NCI-H187 treated with DMSO at 0.1 percent for 48 hours (cell line): ENCODE results near the gene CIITA.

ENCODE experiments used
- DNase-seq: peaks from one replicate; lab custom pipeline; 2025; lab: John Stamatoyannopoulos, UW

Gene CIITA

DNA sequence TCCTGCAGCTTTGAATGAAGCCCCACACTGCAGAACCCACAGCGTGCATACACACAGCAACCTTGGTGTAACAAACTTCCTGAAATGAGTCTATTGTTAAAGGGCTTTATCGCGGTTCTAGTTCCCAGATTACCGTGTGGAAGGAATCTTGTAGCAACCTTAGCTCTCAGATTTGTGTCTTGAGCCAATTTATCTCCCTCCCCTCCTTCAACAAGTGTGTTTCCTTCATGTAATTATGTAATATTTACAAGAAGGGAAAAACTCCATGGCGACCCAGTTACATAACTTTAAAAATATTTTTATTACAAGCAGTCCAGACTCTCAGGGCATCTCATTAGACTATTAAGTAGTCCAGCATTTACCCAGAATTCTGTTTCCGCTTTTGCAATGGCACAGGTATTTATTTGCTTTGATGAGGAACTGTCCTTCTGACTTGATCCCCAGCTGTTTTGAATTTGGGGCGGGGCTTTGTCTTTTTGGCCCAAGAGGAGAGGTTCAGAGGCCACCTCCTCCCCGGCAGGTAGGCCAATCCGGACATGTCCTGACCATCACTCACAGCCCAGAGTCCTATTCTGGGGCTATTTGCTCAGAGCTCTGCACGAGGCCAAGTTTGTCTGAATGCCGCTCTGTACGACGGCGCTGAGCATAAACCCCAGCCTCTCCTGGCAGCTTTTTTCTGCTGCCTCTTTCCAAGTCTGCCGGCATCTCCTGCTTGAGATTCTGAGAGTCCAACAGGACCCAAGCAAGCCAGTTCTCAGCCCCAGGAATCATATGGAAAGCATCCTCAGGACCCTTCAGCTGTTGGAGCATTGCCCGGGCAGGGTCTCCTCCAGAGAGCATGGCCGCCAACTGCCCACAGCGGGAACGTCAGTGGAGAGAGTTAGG, 103.0 kb downstream of the CIITA start:
- DNase-seq, result no peak

DNA sequence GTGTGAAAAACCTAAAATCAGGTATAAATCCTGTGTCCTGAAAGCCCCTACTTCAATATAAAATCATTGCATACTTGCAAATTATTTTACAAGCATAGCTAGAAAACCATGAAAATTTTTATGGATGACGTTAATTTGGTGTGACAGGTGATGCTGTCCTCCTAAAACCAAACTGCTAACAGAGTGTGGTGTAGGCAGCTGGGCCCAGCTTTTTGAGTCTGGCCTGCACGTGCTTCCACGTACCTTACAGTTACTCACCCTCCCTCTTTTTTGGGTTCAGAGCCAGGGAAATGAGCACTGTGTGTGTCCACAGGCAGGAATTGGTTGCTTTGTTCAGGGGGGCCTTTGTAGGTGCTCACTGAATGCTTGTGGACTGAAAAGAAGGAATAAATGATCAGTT, 103.8 kb downstream of the CIITA start:
- no peak for DNase-seq

DNA sequence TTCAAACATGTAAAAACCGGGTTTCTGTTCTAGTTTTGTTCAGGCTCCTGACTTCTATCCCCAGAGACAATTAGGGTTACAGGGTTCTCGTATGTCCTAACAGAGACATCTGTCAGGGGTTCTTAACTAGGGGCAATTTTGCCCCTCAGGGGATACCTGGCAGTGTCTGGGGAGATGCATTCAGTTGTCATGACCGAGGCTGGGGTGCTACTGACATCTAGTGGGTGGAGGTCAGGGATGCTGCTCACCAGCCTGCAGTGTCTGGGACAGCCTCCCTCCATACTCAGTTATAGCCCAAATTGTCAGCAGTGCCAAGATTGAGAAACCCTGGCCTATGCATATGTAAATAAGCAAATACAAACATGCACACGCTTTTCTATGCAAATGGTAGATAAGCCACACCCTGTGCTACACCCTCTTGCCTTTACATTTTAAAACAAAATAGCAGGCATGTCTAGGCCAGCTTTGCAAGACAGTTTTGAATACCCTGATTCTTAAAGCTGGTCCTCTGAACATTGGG, 104.8 kb downstream of the CIITA start:
- no peak for DNase-seq

DNA sequence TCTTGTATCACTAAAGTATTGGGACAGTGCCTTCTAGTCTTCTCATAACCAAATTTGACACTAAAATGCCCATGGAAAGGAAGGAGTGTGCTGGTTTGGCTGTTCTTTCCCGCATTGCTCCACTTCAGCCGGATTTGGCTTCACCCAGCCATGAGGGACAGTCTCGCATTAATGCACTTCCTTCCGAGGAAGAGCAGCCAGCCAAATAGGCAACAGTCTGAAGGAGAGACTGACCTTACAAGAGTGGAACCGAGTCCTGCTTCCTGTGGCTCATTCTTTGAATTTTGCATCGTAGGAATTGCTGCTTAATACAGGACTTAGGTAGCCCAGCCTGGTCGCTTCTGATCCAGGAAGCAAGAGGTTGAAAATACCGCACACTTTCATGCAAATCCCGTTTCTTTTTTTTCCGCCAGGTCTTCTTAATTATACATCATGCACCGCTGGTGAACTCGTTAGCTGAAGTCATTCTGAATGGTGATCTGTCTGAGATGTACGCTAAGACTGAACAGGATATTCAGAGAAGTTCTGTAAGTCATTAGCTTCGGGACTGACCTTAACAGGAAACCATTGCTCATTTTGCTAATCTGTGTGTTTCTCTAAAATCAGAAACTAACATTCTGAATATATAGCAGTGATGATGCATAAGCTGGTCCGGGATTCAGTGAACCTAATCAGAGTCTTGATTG, 105.6 kb downstream of the CIITA start:
- no peak for DNase-seq

DNA sequence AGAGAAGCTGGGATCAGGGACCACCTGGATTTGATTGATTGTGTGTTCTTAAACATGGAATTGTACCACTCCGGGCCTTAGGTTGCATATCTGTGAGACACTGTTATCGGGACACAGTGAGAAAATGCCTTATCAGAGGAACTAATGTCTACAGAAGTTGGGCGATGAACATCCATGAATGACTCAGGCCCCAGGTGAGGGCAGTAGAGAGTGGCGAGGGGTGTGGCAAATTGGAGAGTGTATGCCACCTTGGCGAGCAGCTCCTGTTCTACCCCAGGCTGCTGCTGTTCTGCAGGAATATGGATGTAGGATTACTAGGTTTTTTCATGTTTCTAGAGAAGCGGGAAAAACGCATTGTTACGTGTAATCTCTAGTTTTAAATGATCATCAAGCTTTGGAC, 106.2 kb downstream of the CIITA start:
- no peak for DNase-seq

DNA sequence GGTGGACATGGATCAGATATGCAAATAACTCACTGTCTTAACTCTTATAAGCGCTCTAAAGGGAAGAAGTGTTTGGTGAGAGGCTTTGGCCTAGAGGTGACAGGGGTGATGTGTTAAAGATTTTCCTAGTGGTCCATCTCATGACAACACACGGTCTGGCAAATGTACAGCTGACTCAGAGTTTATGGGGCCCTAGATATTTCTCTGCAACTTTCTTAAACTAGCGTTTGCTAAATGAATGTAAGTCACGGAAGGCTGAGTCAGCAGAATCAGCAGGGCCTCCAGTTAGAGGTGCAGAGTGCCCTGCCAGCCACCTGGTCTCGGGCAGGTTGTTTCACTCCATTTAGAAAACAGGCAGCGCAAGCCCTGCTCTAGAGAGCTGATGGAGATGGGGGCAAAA, 107.5 kb downstream of the CIITA start:
- no peak for DNase-seq
